Breast epithelium (tissue), 4 donors: ENCODE measurements around the gene NAE1. TPM values are rescaled to one million over a fixed set of nuclear protein-coding genes. Genes with fewer than 3 reads are reported as not detected.

Experiments used
- DNase-seq, 2 donors: peaks; one replicate each; pipeline ENCODE4 v3.0.0-alpha.2; 2019; ENCODE audit warnings: low spot score in 2 of 2
- H3K27ac ChIP-seq, 2 donors: fragments of 200-600 bp; sonication (generic) in 1 of 2; one replicate each; pipeline ENCODE4 v1.5.1; 2016 to 2019; ENCODE audit warnings: mild to moderate bottlenecking in 1 of 2
- H3K27me3 ChIP-seq, 2 donors: fragments of 200-600 bp; sonication (generic) in 1 of 2; one replicate each; pipeline versions ENCODE4 v1.5.1 to v1.6.0; 2017 to 2019; ENCODE audit warnings: control low read depth in 1 of 2, mild to moderate bottlenecking in 1 of 2
- H3K36me3 ChIP-seq: fragments of 200-600 bp; one replicate; pipeline ENCODE4 v1.5.1; 2019
- H3K4me1 ChIP-seq, 2 donors: fragments of 200-600 bp; sonication (generic); one replicate each; pipeline ENCODE4 v1.5.1; 2016 to 2019; ENCODE audit warnings: control low read depth in 1 of 2
- H3K4me3 ChIP-seq, 3 donors: fragments of 200-600 bp; sonication (generic); 1 replicate in 2 of 3; 2 replicates in 1 of 3; pipeline ENCODE4 v1.5.1; 2016 to 2019; ENCODE audit warnings: mild to moderate bottlenecking in 3 of 3, moderate library complexity in 2 of 3
- H3K9me3 ChIP-seq, 2 donors: fragments of 200-600 bp; sonication (generic) in 1 of 2; one replicate each; pipeline ENCODE4 v1.5.1; 2016 to 2019; ENCODE audit warnings: control low read depth in 1 of 2
- CTCF ChIP-seq, 3 donors: fragments of 450-650 bp; IDR thresholded peaks; one replicate each; pipeline ENCODE4 v1.5.1; 2016 to 2017; ENCODE audit warnings: antibody characterized with exemption in 3 of 3, mild to moderate bottlenecking in 3 of 3, moderate library complexity in 3 of 3
- POLR2A ChIP-seq: fragments of 450-650 bp; IDR thresholded peaks from one replicate; pipeline ENCODE4 v1.6.1; 2016; ENCODE audit warnings: antibody characterized with exemption, mild to moderate bottlenecking, moderate library complexity
- POLR2AphosphoS5 ChIP-seq, 3 donors: sonication (generic); formaldehyde crosslinking; IDR thresholded peaks; one replicate each; pipeline ENCODE4 v1.6.1; 2017; ENCODE audit warnings: antibody characterized with exemption in 3 of 3
- intact Hi-C: fragments of 100-400 bp; cut with DNase I; formaldehyde crosslinking; loops from one replicate; pipeline ENCODE4 v1.15.1; 2023; ENCODE audit warnings: low total_unique reads
- total RNA-seq, 3 donors: library from RNA; depleted of rRNA; stranded (reverse); fragments of >200 nt; gene quantifications; one replicate each; pipeline ENCODE4 v1.1.0, GENCODE V29; 2016

Gene NAE1
- total RNA-seq, 3 donors from 2014 or later: 44.0 to 69.8 (median 60.3) TPM

- intact Hi-C loops: no loop called here
- H3K36me3 ChIP-seq: no peaks in the 10 kb centered on the region
- TF ChIP-seq CTCF (IDR thresholded peaks at IDR 0.05): no peak
- no peak for TF ChIP-seq POLR2A
- TF ChIP-seq POLR2AphosphoS5 (IDR thresholded peaks at IDR 0.05): no peak
- no peak for DNase-seq
- no peaks in the 10 kb centered on the region for H3K9me3 ChIP-seq
- no peaks in the 10 kb centered on the region for H3K27me3 ChIP-seq
- H3K27ac ChIP-seq: no peak overlapping the region
- H3K4me3 ChIP-seq: no peak overlapping the region
- H3K4me1 ChIP-seq: no peaks in the 10 kb centered on the region
Measured at GRCh38 chr16:66834746-66835145, 4.0 kb upstream of the NAE1 start.

DNA sequence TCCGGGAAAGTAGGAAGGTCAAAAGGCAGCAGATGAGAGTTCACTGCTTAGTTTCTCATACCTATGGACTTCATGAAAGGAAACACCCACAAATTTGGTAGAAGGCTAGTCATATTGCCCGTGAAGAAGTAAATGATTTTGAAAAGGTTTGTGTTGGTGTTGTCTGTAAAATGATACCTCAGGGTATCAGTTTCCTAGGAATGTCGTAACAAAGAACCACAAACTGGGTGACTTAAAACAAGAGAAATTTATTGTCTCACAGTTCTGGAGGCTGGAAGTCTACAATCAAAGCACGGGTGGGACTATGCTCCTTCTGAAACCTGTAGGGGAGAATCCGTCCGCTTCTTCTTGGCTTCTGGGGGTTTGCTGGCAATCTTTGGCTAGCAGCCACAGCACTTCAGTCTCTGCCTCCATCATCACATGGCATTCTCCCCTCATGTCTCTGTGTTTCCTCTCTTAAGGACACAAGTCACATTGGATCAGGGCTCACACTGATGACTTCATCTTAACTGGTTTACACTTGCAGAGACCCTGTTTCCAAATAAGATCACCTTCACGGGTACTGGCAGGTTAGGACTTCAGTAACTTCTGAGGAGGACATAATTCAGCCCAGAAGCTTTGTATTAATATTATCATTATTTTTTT, 2.0 kb upstream of the NAE1 start:
- H3K9me3 ChIP-seq: no peaks in the 10 kb centered on the region
- TF ChIP-seq CTCF (IDR thresholded peaks at IDR 0.05) (no peak), POLR2AphosphoS5 (IDR thresholded peaks at IDR 0.05) (no peak), POLR2A (no peak)
- no peak overlapping the region for H3K4me3 ChIP-seq
- H3K4me1 ChIP-seq: no peaks in the 10 kb centered on the region
- no peak for DNase-seq
- intact Hi-C loops: no loop called here
- no peaks in the 10 kb centered on the region for H3K36me3 ChIP-seq
- H3K27ac ChIP-seq: no peak overlapping the region
- H3K27me3 ChIP-seq: no peaks in the 10 kb centered on the region

DNA sequence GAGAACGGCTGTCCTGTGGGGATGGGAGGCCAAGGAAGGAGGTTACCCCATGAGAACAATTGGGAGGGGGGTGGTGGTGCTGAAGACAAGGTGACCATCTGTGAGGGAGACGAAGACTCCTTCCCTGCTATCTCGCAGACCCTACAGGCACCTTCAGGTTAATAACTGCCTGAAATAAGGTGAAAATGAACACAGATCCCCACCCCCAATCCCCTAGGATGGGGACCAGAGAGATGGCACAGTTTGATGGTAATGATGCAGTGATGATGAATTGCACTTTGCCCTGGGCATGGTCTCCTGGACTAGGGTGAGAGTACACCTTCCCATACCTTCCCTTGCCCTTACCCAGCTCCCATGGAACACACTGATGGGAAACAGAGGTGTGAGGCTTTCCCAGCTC, 1.4 kb upstream of the NAE1 start:
- H3K27ac ChIP-seq: no peak overlapping the region
- no peaks in the 10 kb centered on the region for H3K27me3 ChIP-seq
- TF ChIP-seq POLR2A: no peak
- TF ChIP-seq CTCF (IDR thresholded peaks at IDR 0.05): no peak
- intact Hi-C loops: no loop called here
- no peak for DNase-seq
- no peaks in the 10 kb centered on the region for H3K36me3 ChIP-seq
- no peaks in the 10 kb centered on the region for H3K9me3 ChIP-seq
- H3K4me1 ChIP-seq: no peaks in the 10 kb centered on the region
- H3K4me3 ChIP-seq: no peak overlapping the region

DNA sequence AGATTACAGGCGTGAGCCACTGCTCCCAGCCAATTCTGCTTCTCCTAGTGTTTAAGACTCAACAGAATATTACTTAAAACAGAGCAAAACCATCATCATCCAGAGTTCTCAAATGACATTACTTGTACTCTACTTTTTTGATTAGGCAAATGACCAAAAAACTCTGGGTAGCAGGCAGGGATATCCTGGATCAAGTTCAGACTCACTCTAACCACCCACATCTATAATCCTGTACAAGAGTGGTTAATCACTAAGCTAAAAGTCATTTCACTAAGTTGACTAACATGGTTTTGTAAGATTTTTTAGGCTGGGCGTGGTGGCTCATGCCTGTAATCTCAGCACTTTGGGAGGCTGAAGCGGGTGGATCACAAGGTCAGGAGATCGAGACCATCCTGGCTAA, 6.8 kb downstream of the NAE1 start:
- H3K4me1 ChIP-seq: no peaks in the 10 kb centered on the region
- TF ChIP-seq CTCF (IDR thresholded peaks at IDR 0.05): no peak
- TF ChIP-seq POLR2AphosphoS5 (IDR thresholded peaks at IDR 0.05): no peak
- no peak for TF ChIP-seq POLR2A
- intact Hi-C loops: no loop called here
- DNase-seq: no peak
- H3K4me3 ChIP-seq: no peak overlapping the region
- H3K9me3 ChIP-seq: no peaks in the 10 kb centered on the region
- no peak overlapping the region for H3K27ac ChIP-seq
- no peaks in the 10 kb centered on the region for H3K27me3 ChIP-seq
- no peaks in the 10 kb centered on the region for H3K36me3 ChIP-seq

GRCh38 chr16:66814734-66815133, 16.0 kb downstream of the NAE1 start:
- Histone ChIP-seq H3K9me3 (no peaks in the 10 kb centered on the region), H3K27ac (no peak overlapping the region), H3K4me3 (no peak overlapping the region), H3K36me3 (no peaks in the 10 kb centered on the region), H3K4me1 (no peaks in the 10 kb centered on the region), H3K27me3 (no peaks in the 10 kb centered on the region)
- DNase-seq: no peak
- intact Hi-C loops: no loop called here
- no peak for TF ChIP-seq POLR2A

DNA sequence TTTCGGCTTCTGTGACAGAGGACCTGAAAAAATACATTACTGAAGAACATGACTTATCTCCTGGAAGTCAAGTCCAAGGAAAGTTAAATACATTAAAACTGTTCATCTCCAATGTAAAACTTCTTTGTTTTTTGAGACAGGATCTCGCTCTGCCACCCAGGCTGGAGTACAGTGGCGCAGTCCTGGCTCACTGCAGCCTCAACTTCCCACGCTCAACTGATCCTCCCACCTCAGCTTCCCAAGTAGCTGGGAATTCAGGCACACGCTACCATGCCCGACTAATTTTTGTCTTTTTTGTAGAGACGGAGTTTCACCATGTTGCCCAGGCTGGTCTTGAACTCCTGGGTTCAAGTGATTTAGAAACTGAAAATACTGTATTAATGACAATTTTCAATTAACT, 19.7 kb downstream of the NAE1 start:
- H3K4me3 ChIP-seq: no peak overlapping the region
- H3K4me1 ChIP-seq: no peaks in the 10 kb centered on the region
- no peaks in the 10 kb centered on the region for H3K9me3 ChIP-seq
- H3K27ac ChIP-seq: no peak overlapping the region
- no peak for DNase-seq
- H3K36me3 ChIP-seq: no peaks in the 10 kb centered on the region
- intact Hi-C loops: loop anchor here (2.0 kb wide), 1 partner anchor 56 kb away; no protein-coding TSS in a partner anchor
- no peaks in the 10 kb centered on the region for H3K27me3 ChIP-seq
- TF ChIP-seq CTCF (IDR thresholded peaks at IDR 0.05): no peak
- TF ChIP-seq POLR2AphosphoS5 (IDR thresholded peaks at IDR 0.05): no peak
- no peak for TF ChIP-seq POLR2A
